Middle frontal gyrus (tissue), 1 donor: ENCODE measurements around the gene CAMK1D.

Source experiments
- DNase-seq: peaks from one replicate; pipeline ENCODE4 v3.0.0-alpha.2; 2015; ENCODE audit warnings: low spot score; ENCODE audit errors: extremely low spot score

The CAMK1D gene

GRCh38 chr10:12372846-12373245, 23.5 kb downstream of the CAMK1D start:
- DNase-seq, result no peak

- DNase-seq, result no peak
These were observed 25.7 kb downstream of the CAMK1D start for GRCh38 chr10:12375076-12375504.

- DNase-seq, result no peak
These were observed 26.9 kb downstream of the CAMK1D start for GRCh38 chr10:12376211-12376610.

GRCh38 chr10:12377658-12378290, 28.4 kb downstream of the CAMK1D start:
- no peak for DNase-seq

- no peak for DNase-seq
These were observed 31.7 kb downstream of the CAMK1D start for GRCh38 chr10:12380999-12381398.

- DNase-seq, result no peak
These were observed 32.3 kb downstream of the CAMK1D start for GRCh38 chr10:12381536-12382156.

- DNase-seq, result no peak
These were observed 32.8 kb downstream of the CAMK1D start for GRCh38 chr10:12382157-12382548.

GRCh38 chr10:12382956-12383531, 33.7 kb downstream of the CAMK1D start:
- no peak for DNase-seq

- DNase-seq, result no peak
These were observed 35.6 kb downstream of the CAMK1D start for GRCh38 chr10:12384906-12385305.

- no peak for DNase-seq
These were observed 38.3 kb downstream of the CAMK1D start for GRCh38 chr10:12387561-12388210.

- DNase-seq, result no peak
These were observed 39.3 kb downstream of the CAMK1D start for GRCh38 chr10:12388671-12389070.

GRCh38 chr10:12389154-12389734, 39.9 kb downstream of the CAMK1D start:
- DNase-seq, result no peak

GRCh38 chr10:12390733-12391132, 41.4 kb downstream of the CAMK1D start:
- no peak for DNase-seq

GRCh38 chr10:12391206-12391605, 41.9 kb downstream of the CAMK1D start:
- no peak for DNase-seq

- DNase-seq, result no peak
These were observed 44.5 kb downstream of the CAMK1D start for GRCh38 chr10:12393831-12394230.

GRCh38 chr10:12394241-12395033, 45.1 kb downstream of the CAMK1D start:
- DNase-seq, result no peak

GRCh38 chr10:12396093-12396492, 46.7 kb downstream of the CAMK1D start:
- no peak for DNase-seq

GRCh38 chr10:12396567-12396966, 47.2 kb downstream of the CAMK1D start:
- no peak for DNase-seq

- no peak for DNase-seq
These were observed 48.0 kb downstream of the CAMK1D start for GRCh38 chr10:12397147-12397896.

- DNase-seq, result no peak
These were observed 48.6 kb downstream of the CAMK1D start for GRCh38 chr10:12397941-12398340.
